ENCODE data around the gene INPPL1.

- TF ChIP-seq CTCF (IDR thresholded peaks at IDR 0.05; ENCODE audit: low read depth, low read length): no peak
- no peak for TF ChIP-seq MAX (IDR thresholded peaks at IDR 0.05; ENCODE audit: low read depth, low read length)
Measured at GRCh38 chr11:72225411-72225951, 914 bp downstream of the INPPL1 start.

Measured in NB4 (cell line).